K562 (cell line): Measurements from ENCODE around the gene IFI6.

Experiments
- CREM ChIP-seq: IDR thresholded peaks from 2 replicates; pipeline ENCODE4 v1.6.1; 2014; ENCODE audit warnings: antibody characterized with exemption, low read depth
- CTCF ChIP-seq, 3 experiments: IDR thresholded peaks in 2 of 3; conservative IDR thresholded peaks in 1 of 3; 2 replicates each; pipeline ENCODE4 v1.5.1; 2011 to 2012; ENCODE audit warnings: low read length in 3 of 3, mild to moderate bottlenecking in 3 of 3, control low read depth in 2 of 3, improper control_type of control experiment in 1 of 3, inconsistent platforms in 1 of 3, low read depth in 1 of 3, mixed read lengths in 1 of 3, moderate library complexity in 1 of 3; ENCODE audit not compliant: insufficient read depth in 2 of 3
- POLR2AphosphoS5 ChIP-seq: IDR thresholded peaks from 2 replicates; pipeline ENCODE4 v1.6.1; 2011; ENCODE audit warnings: mild to moderate bottlenecking, low read depth, low read length, moderate library complexity; ENCODE audit not compliant: control insufficient read depth, insufficient read depth
- SNAPC5 ChIP-seq: fragments of 250-450 bp; sonication (Bioruptor Pico); IDR thresholded peaks from 2 replicates; pipeline ENCODE4 v1.8.0; 2021; ENCODE audit warnings: moderate library complexity, mild to moderate bottlenecking, inconsistent platforms
- THRB ChIP-seq: fragments of 450-650 bp; formaldehyde crosslinking; conservative IDR thresholded peaks from 2 replicates; pipeline ENCODE4 v1.4.0; 2022; ENCODE audit warnings: mild to moderate bottlenecking, missing genetic modification characterization
- TF ChIP-seq, protein P1 (sequence below): sonication (generic); formaldehyde crosslinking; IDR thresholded peaks from 2 replicates; pipeline ENCODE4 v1.8.1; 2023; ENCODE audit warnings: mild to moderate bottlenecking, missing genetic modification reagents, moderate library complexity

DNA sequence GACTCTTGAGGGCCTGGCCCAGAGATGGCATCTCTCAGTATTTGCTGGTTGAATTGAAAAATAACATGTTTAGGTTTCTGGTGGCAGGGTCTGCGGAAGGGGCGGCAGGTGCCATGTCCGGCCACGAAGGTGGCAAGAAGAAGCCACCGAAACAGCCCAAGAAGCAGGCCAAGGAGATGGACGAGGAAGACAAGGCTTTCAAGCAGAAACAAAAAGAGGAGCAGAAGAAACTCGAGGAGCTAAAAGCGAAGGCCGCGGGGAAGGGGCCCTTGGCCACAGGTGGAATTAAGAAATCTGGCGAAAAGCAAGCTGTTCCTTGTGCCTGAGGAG, 22.7 kb downstream of the IFI6 start:
- TF ChIP-seq CREM, result no peak
- TF ChIP-seq SNAPC5 (CRISPR knock-in tag), result no peak
- no peak for TF ChIP-seq THRB (CRISPR knock-in tag)
- no peak for TF ChIP-seq CTCF (IDR thresholded peaks at IDR 0.05 in 2 of 3, conservative IDR thresholded peaks at IDR 0.05 in 1 of 3; ENCODE audit: insufficient read depth in 2 of 3, low read depth in 1 of 3, low read length in 3 of 3)
- TF ChIP-seq, protein P1, sequence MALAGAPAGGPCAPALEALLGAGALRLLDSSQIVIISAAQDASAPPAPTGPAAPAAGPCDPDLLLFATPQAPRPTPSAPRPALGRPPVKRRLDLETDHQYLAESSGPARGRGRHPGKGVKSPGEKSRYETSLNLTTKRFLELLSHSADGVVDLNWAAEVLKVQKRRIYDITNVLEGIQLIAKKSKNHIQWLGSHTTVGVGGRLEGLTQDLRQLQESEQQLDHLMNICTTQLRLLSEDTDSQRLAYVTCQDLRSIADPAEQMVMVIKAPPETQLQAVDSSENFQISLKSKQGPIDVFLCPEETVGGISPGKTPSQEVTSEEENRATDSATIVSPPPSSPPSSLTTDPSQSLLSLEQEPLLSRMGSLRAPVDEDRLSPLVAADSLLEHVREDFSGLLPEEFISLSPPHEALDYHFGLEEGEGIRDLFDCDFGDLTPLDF (CRISPR knock-in tag), result no peak
- no peak for TF ChIP-seq POLR2AphosphoS5
